Rectal smooth muscle tissue (tissue), 1 donor: ENCODE results near the gene PRPF40B.

Experiments
- H3K27ac ChIP-seq: one replicate; pipeline ENCODE4 v1.7.0; 2013; ENCODE audit warnings: low read depth, low read length, inconsistent platforms
- H3K27me3 ChIP-seq: one replicate; pipeline ENCODE4 v1.7.0; 2013; ENCODE audit warnings: low read length; ENCODE audit not compliant: control insufficient read depth, insufficient read depth
- H3K36me3 ChIP-seq: one replicate; pipeline ENCODE4 v1.7.0; 2013; ENCODE audit warnings: low read length; ENCODE audit not compliant: control insufficient read depth, insufficient read depth
- H3K4me1 ChIP-seq: one replicate; pipeline ENCODE4 v1.7.0; 2013; ENCODE audit warnings: low read length; ENCODE audit not compliant: control insufficient read depth, insufficient read depth
- H3K4me3 ChIP-seq: one replicate; pipeline ENCODE4 v1.7.0; 2013; ENCODE audit warnings: low read length
- H3K9ac ChIP-seq: one replicate; pipeline ENCODE4 v1.7.0; 2013; ENCODE audit warnings: low read length

Gene PRPF40B

GRCh38 chr12:49658276-49658675 lies 34.9 kb downstream of the PRPF40B start:
- Histone ChIP-seq H3K36me3 (peaks cover 14% of the 10 kb centered on the region), H3K4me3 (no peak overlapping the region), H3K4me1 (peaks cover under 1% of the 10 kb centered on the region), H3K9ac (no peak overlapping the region), H3K27ac (no peak overlapping the region), H3K27me3 (no peaks in the 10 kb centered on the region)

DNA sequence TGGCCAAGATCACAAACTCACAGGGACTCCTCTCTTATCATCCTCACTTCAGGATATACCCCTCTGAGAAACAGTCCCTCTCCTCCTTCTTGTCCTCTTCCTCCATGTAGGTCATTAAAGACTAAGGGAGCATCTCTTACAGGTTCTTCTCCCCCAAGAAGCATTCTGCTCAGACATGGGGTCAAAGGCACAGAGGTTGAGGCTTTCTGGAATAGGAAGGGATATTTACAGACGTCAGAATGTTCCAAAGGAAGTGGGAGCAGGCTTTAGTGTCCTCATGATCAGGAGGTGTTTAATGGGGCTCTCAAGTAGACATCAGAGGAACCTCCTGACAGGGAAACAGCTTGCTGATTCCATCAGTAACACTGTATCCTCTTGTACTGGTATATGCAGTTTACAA lies 36.4 kb downstream of the PRPF40B start:
- no peak overlapping the region for H3K27ac ChIP-seq
- peaks cover 3% of the 10 kb centered on the region for H3K4me1 ChIP-seq

GRCh38 chr12:49661191-49661590 lies 37.8 kb downstream of the PRPF40B start:
- H3K4me1 ChIP-seq = peaks cover 3% of the 10 kb centered on the region
- peaks cover 13% of the 10 kb centered on the region for H3K36me3 ChIP-seq
- no peak overlapping the region for H3K4me3 ChIP-seq
- no peaks in the 10 kb centered on the region for H3K27me3 ChIP-seq
- H3K27ac ChIP-seq = no peak overlapping the region
- H3K9ac ChIP-seq = no peak overlapping the region

More for the DNA sequence above, 36.4 kb downstream of the PRPF40B start:
- Histone ChIP-seq H3K9ac (no peak overlapping the region), H3K36me3 (peaks cover 14% of the 10 kb centered on the region), H3K4me3 (no peak overlapping the region), H3K27me3 (no peaks in the 10 kb centered on the region)

DNA sequence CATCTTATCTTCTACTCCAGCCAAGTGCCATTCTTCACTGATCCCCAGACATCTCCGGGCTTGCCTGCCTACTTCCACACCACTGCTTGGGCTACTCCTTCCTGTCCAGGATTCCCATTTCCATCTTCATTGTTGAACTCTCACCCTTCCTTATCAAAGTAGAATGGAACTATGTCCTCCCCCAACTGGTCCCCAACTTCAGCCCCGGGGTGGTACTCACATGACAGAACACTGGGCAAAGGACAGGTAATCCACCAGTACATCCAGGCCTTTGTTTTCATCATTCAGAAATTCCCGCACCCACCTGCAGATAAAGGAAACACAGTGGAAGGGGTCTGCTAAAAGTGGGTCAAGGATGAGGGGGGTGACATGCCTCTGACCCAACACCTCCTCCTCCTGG lies 38.4 kb downstream of the PRPF40B start:
- Histone ChIP-seq H3K4me1 (peaks cover 3% of the 10 kb centered on the region), H3K27ac (no peak overlapping the region), H3K36me3 (peaks cover 9% of the 10 kb centered on the region), H3K9ac (no peak overlapping the region), H3K4me3 (no peak overlapping the region), H3K27me3 (no peaks in the 10 kb centered on the region)

DNA sequence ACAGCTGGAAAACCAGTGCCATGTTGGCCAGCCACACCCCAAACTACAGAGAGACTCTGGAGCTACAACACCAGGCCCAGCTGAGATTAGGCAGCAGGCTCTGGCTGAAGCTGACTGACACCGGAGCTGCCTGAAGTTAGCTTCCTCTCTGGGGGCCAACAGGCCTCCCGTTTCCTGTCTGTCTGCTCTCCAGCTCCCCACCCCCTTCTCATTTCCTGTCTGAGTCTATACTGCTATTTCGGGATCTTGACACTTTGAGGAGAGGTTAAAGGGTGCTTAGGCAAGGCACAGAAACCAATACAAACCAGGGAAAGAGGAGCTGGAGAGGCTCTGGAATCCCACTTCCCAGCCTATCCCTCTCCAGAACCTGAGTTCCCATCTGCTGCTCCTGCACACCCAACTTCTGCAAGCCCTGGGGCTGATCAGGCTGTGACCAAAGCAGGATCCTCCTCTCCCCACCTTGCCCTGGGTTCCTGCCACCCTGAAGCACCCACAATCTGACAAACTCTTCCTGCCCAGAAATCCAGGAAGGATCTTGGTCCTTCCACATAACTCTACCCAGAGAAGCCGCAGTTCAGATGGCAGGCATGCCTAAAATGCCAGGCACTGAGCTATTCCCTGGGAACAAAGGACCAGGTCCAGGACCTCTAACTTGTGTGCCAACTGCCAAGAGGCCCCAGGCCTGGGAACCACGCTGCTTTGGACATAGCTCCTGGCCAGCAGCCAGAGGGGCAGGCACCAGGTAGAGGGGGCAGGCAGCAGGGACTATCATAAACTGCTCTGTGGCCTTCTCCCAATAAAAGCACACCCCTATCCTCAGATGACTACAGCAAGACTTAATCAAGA lies 39.9 kb downstream of the PRPF40B start:
- Histone ChIP-seq H3K36me3 (peaks cover under 1% of the 10 kb centered on the region), H3K9ac (peak overlapping the region; percentile 26), H3K27me3 (no peaks in the 10 kb centered on the region), H3K4me3 (peak overlapping the region; percentile 44), H3K4me1 (peaks cover 3% of the 10 kb centered on the region), H3K27ac (peak overlapping the region; percentile 21)

- Histone ChIP-seq H3K27me3 (no peaks in the 10 kb centered on the region), H3K4me1 (peaks cover 3% of the 10 kb centered on the region), H3K9ac (no peak overlapping the region), H3K27ac (no peak overlapping the region), H3K4me3 (no peak overlapping the region), H3K36me3 (no peaks in the 10 kb centered on the region)
Observed at GRCh38 chr12:49664167-49664566, 40.8 kb downstream of the PRPF40B start.

DNA sequence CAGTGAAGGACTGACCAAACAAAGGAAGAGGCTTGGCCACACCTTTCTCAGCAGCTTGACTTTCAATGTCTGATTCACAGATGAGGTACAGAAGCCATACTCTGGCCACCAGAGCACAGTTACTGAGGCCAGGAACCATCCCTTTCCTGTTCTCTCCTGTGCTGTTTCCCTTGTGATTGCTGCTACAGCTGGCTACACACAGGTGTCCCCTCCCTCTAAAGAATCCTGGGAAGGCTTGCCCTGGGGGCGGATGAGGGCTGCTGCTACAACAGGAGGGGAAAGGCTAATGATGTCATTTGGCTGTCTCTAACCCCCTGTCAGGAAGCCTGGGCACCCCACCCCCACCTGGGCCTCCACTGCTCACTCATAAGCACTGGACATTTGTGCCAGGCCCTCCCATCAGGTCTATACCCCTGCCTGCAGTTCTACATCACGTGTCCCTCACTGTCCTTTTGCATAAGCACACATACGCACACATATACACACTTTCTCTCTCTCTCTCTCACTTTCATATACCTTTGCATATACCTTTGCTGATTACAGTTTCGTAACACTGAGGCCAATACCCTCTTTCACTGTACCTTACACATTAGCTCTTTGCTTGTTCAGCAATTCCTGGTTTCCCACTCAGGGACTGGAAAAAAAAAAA lies 41.4 kb downstream of the PRPF40B start:
- Histone ChIP-seq H3K4me3 (no peak overlapping the region), H3K27me3 (no peaks in the 10 kb centered on the region), H3K27ac (no peak overlapping the region), H3K36me3 (no peaks in the 10 kb centered on the region), H3K9ac (no peak overlapping the region), H3K4me1 (peaks cover 3% of the 10 kb centered on the region)

DNA sequence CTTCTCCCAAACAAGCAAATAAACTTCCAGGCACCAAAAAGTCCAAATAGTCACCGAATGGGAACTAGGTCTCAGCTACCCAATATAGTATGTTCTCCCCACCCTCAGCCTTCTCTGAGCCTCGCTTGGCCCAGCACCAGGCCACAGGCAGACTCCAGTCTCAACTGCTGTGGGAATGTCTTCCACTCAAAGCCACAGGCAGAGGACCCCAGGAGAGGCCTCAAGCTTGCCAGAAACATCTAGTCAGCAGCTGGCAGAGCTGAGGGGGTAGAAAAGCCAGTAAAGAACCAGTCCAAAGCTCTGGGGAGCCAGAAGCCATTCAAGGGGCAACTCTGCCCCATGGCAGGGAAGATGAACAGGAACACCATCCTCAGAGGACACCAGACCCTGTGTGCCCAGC lies 42.0 kb downstream of the PRPF40B start:
- Histone ChIP-seq H3K36me3 (no peaks in the 10 kb centered on the region), H3K27ac (no peak overlapping the region), H3K27me3 (no peaks in the 10 kb centered on the region), H3K4me3 (no peak overlapping the region), H3K9ac (no peak overlapping the region), H3K4me1 (peaks cover 4% of the 10 kb centered on the region)

DNA sequence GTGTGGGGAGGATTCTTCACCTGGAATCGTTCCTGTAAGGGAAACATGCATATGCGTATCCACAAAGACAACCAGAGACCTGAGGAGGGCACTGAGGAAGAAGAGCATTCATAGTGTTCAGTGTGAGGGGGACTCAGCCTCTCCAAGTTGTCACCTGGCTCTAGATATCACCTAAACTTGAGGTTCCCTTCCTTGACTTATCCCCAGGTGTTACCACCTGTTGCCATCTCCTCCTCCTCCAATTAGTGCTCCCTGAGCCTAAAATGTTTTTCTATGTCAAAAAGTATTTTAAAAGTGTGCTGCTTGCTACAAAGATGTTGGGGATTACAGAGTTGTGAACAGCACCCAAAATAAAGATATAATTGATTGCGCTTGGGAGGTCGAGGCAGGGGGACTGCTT lies 42.8 kb downstream of the PRPF40B start:
- H3K27ac ChIP-seq = no peak overlapping the region
- H3K36me3 ChIP-seq = no peaks in the 10 kb centered on the region

GRCh38 chr12:49667325-49668090 lies 44.1 kb downstream of the PRPF40B start:
- Histone ChIP-seq H3K27me3 (no peaks in the 10 kb centered on the region), H3K4me1 (peaks cover 17% of the 10 kb centered on the region), H3K27ac (no peak overlapping the region), H3K36me3 (no peaks in the 10 kb centered on the region), H3K9ac (no peak overlapping the region), H3K4me3 (no peak overlapping the region)

More for the DNA sequence above, 42.8 kb downstream of the PRPF40B start:
- H3K4me1 ChIP-seq = peaks cover 5% of the 10 kb centered on the region
- no peaks in the 10 kb centered on the region for H3K27me3 ChIP-seq
- H3K4me3 ChIP-seq = no peak overlapping the region
- no peak overlapping the region for H3K9ac ChIP-seq

GRCh38 chr12:49669796-49670195 lies 46.4 kb downstream of the PRPF40B start:
- Histone ChIP-seq H3K36me3 (no peaks in the 10 kb centered on the region), H3K9ac (no peak overlapping the region), H3K27me3 (no peaks in the 10 kb centered on the region), H3K4me1 (peaks cover 34% of the 10 kb centered on the region), H3K27ac (no peak overlapping the region), H3K4me3 (no peak overlapping the region)

- Histone ChIP-seq H3K4me1 (peaks cover 36% of the 10 kb centered on the region), H3K27me3 (no peaks in the 10 kb centered on the region), H3K9ac (no peak overlapping the region), H3K4me3 (peak overlapping the region; percentile 10), H3K36me3 (no peaks in the 10 kb centered on the region), H3K27ac (peak overlapping the region; percentile 93)
Observed at GRCh38 chr12:49671031-49671765, 47.8 kb downstream of the PRPF40B start.
